ENCODE data around the gene BTRC.

Gene BTRC

DNA sequence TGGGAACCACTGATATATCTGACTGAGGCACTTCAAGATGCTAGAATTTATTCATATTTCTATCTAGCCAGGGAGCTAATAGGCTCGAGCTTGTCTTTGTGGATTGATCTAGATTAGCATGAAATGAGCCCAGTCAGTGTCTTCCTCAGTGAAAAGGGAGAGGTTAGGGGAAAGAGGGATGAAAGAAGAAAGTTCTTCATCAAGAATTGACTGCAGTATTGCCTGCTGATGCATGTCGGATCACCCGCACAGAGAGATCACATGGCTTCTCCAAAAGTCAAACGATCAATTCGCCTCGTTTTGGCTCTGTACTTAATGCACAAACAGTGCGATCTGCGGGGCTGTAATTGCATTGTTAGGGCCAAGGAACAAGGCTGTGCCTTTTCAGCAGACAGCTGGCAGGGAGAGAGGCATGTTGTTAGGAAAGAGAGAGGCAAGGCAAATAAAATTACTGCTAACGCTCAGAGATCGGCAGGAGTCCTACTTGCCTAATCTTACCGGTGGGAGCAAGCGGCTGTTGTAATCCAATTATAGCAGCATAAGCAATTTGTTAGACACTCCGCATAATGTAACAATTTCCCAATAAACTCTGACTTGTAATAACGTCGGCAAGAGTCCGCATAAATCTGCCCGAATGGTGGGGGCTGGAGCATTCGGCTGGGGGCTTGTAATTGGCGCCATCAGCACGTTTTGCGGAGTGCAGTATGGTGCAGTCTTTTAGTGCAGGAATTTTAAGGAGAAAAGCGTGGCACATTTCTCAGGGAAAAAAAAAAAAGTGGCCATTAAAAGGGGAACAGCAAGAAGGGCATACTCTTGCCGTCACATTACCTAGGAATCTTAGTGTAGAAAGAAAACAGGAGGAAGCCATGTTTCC lies 132.0 kb downstream of the BTRC start:
- no peak for DNase-seq

DNA sequence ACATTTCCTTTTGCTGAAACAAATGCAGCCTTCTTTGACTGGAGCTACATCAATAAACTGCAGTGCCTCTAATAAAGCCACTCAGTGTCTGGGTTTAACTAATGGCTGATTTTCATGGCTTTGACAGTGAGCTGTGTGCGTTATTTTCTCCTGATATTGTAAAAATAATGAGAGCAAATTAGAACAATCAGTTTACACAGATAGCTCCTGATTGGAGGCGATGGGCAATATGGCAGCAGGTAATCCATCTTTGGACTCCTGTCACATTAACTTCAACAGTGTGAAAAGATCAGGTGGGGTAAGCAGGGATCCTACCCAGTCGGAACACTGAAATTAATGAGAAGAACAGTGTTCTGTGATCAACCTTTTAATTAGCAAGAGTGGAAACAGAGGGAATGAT lies 133.4 kb downstream of the BTRC start:
- no peak for DNase-seq

DNA sequence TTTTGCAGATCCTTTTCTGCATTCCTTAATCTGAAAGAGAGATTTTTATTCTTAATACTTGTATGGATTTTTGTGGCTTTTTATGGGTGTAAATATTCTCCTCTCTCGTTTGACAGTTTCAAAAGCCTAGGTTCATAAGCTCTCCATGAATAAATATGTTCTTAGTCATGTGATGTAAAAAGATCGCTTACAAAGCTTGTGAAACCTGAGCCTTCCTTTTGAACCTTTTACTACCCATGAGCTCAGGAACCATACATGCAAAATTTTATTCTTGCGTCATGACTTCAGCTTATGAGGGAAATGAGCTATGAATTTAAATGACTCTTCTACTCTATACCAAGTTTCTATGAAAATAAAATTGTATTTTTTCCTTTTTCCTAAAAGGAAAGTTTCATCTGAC lies 135.4 kb downstream of the BTRC start:
- DNase-seq, result no peak

DNA sequence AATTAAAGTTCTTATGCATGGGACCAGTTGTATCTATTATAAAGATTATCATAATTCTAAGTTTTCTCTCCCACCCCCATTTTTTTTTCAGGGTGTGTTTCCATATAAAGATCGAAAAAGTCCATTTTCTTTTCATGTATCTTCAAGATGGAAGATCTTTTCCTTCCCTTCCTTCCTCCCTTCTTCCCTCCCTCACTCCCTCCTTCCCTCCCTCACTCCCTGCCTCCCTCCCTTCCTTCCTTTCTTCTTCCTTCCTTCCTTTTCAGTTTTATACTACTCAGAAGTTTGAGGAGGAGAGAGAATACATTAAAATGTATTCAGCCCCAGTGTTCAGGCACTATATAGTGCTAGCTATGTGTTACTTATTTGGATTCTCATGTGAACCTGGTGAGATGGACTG lies 136.1 kb downstream of the BTRC start:
- no peak for DNase-seq

DNA sequence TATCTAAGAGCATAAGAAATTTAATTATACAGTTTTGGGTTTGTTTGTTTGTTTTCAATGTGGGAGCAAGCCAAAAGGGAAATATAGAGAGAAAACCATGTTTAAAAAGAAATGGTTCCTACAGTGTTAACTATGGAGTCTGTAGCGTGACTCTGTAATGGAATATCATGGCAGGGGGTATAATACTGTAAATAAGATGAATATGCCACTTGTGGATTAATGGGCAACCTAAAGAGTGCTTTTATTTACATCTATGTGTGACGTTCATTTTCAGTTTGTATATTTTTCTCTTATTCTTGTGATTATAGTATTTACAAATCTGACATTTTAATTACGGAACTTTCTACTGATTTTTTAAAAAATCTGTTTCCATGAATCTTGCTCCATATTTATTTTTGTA lies 138.2 kb downstream of the BTRC start:
- no peak for DNase-seq

DNA sequence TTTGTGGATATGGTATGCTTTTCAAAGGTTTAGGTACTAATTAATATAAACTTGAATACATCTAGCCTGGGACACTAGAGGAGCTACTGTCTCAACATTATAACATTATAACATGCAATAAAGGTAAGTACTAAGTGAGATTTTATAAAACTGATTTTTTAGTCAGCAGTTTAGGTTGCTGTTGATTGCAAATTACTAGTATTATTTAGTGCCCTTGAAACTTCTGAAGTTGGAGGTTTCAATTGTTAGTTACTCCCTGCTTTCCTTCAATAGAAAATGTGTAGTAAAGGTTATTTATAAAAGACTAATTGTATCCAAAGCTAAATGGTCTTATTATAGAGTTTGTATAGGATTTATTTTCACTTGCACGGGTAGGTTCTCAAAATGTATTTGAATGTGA lies 138.8 kb downstream of the BTRC start:
- no peak for DNase-seq

DNA sequence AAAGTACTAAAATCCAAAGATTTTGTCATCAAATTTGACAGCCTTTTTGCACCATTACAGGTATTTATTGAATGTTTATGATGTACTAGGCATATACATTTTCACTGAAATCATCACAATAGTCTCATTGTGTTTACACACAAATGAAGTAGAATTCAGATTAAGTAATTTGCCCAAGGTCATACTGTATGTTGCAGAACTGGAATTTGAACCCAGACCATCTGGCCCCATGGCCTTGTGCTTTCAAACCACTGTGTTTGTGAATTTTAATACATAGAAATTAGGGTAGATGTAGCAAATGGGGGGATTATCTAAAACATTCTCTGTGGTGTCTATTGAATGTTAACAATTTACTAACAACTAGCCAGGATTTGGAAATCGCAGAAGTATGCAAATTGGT lies 139.3 kb downstream of the BTRC start:
- DNase-seq, result no peak

DNA sequence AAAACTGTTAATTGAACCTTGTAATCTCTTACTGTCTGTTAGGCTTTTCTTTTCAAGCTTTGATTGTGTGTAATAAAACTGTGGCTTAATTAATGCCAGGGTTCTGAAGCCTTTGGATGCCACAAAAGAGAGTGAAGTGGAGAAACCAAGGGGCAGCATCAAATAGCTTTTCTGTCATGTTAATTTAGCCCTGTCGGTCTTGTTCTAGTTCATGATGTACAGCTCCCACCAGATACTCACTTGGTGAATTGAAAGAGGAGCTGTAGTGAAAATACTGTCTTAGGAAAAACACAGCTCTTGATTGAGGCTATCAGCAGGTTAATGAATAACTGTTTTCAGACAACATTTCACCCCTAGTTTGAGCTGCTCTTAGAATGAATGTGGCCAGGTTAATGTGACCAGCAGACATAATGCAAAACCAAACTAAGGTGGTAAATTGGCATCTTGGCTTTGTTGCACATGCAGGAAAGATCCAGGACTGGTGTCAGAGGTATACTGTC lies 139.9 kb downstream of the BTRC start:
- no peak for DNase-seq

DNA sequence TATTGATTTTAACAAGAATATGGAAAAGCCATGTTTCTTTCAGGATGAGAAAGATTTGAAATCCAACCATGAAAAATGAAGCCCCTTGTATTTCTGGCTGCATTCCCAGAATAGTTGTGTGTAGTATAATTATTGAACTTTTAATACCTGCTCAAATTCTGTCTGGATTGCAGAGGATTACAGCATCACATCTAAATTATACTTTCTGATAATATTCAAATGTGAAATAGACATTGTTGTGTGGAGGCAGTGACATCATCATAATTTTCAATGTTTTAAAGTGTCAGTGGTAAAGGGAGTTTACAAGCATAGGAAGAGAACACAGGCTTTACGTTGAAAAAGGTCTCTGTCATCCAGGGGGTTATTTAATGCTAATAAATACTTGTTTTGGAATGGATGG lies 140.7 kb downstream of the BTRC start:
- no peak for DNase-seq

DNA sequence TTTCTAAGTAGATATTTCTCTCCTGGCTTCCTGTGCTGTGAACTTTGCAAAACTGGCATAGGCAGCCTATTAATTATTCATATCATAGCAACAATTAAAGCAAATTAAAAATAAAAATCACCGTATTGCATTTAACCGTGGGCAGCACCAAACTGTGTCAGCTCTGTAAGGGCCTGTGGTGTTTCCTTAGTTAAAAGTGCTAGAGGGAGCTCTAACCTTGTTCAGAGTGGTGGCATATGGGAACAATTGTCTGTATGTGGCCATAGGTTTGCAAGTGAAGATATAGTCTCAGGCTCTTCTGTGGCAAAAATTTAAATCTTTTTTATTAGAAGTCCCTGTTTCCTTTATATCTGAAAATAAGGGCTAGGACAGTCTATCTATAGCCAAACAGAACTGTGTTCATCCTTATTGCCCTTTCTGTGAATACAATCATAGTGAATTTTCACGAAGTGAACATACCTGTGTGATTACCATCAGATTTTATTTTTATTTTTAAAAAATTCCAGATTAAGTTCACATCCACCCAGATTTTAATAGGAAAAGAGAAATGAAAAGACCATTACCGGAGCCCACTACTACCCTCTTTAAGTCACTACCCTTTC lies 141.5 kb downstream of the BTRC start:
- no peak for DNase-seq

DNA sequence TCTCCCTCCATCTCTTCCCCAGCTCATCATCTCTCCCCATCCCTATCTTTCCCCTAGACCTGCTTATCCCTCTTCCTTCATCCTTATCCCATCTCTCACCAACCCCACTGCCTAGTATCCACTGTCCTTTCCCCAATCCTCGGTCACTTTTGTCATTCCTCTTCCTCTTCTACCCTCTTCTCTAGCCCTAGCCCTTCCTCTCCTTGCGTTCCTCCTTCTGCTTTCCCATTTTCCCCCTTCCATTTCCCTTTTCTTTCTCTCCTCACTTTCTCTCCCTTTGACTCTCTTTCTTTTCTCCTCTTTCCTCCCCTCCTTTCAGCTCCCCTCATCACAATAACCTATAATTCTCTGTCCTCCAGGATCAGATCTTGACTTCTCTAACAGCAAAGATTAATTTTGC lies 150.5 kb downstream of the BTRC start:
- DNase-seq, result no peak

DNA sequence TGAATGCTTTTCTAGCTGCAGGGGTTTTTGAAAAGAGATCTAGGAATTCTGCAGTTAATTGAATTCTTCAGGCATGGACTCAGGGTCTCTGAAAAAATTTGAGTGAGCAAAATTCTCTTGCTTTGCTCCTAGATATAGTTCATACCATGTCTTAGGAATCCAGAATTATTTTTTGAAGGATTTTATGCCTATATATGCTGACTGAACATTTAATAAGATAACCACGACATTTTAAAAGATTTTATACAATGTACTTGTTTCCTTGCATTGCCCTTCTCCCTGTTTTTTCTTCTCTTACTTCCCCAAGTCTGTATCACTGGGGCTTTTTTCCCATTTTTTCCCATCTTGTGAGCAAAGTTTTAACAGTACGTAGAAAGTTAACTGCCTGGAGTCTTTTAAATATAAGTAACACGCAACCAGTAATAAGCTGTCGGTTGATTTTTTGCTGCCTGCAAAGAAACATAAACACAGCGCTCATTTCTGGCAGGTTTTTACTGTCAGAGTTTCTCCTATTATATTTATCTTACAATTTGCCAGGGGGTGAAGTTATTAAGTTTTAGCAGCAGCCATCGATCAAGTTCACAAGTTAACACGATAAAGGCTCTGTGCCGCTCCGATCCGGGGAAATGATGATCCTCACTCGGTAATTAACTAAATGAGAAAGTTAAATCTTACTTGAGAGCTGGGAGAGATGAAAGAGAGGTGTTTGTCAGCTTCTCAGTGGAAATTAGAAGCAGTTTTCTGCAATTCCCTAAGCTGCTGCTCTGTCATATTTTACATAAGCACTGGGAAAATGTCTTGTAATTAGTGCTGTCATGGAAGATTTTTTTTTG lies 153.1 kb downstream of the BTRC start:
- DNase-seq, result no peak

DNA sequence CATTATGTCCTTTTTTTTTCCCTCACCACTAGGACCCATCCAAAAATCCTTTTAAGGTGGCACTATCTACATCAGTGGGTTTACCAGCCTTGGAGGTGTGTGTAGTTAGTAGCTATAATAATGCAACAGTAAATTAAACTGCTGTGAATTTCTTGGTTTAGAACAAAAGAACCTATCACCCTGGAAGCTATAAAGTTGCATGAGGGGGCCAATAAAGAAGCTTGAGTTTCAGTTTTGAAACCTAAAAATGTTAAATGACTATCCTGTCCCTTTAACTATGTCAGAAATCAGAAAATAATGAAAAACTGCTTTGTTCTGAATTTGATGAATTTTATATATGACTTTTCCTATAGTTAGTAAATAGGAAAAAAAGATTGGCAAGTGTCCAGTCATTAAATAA lies 153.9 kb downstream of the BTRC start:
- no peak for DNase-seq

DNA sequence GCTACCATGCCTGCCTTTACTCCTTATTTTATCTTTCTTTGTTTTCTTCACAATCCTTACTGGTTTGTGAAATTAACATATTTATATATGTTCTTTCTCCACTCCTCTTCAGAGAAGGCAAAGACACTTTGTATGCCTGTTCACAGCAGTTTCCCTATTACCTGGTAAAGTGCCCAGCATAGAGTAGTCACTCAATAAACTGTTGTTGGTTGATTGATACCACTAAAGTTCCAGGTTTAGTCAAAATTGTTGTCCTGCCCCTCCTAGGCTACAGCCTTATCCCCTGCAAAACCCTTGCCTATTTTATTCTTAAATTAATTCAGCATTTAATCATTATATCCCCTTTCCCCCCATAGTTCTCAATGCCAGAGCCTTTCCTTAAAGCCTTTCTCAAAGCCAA lies 158.0 kb downstream of the BTRC start:
- no peak for DNase-seq

DNA sequence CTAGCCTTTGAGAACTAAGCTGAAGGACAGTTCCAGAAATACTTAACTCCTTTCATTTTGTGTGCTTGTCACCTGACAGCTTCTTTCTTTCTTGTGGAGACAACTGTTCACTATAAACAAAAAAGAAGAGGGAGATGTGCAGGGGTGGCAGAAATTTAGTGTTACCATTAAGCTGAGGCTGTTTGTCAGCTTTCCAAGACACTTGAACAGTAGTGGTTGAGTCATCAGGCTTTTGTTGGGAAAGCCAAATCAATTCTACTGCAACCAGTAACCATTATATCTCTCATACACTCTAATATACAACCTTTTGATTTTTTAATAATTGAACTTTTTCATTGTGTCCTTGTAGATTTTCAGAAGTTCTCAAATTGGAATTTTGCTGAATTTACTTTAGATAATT lies 158.8 kb downstream of the BTRC start:
- no peak for DNase-seq

DNA sequence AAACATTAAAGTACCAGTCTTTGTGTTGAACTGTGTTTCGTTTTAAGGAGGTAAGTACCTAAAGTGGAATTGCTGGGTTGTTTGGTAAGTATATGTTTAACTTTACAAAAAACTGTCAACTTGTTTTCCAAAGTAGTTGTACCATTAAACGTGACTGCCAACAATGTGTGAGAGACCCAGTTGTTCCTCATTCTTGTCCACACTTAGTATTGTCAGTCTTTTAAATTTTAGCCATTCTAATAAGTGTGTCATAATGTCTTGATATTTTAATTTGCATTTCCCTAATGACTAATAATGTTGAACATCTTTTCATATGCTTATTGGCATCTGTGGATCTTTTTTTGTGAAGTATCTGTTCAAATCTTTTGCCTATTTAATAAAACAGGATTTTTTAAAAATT lies 159.8 kb downstream of the BTRC start:
- no peak for DNase-seq

DNA sequence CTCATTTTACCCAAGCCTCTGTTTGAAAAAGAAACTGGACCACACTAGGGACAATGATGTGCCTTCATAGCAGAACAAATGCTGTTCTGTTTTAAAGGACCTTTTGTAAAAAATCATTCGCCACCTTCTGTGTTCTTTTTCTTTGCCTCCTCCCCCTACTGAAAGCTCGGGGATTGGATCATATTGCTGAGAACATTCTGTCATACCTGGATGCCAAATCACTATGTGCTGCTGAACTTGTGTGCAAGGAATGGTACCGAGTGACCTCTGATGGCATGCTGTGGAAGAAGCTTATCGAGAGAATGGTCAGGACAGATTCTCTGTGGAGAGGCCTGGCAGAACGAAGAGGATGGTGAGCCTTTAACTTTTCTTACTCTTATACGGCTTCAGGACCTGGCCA lies 171.9 kb downstream of the BTRC start:
- no peak for DNase-seq

DNA sequence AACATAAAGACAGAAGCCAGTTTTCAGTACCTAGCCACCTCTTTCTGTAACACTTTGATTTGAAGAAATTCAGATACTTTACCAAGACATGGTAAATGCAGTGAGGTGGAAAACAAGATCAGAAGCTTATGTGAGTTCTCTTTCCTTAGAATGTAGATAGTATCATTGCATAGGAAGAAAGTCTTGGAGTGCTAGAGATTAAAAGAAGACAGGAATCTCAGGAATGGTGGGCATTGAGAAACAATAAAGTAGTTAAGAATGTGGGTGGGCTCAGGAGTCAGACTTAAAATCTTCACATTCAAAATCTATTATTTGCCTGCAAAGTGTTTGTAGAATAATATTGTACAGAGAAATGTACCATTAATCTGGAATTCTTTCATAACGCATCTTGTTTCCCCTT lies 175.2 kb downstream of the BTRC start:
- DNase-seq, result no peak

DNA sequence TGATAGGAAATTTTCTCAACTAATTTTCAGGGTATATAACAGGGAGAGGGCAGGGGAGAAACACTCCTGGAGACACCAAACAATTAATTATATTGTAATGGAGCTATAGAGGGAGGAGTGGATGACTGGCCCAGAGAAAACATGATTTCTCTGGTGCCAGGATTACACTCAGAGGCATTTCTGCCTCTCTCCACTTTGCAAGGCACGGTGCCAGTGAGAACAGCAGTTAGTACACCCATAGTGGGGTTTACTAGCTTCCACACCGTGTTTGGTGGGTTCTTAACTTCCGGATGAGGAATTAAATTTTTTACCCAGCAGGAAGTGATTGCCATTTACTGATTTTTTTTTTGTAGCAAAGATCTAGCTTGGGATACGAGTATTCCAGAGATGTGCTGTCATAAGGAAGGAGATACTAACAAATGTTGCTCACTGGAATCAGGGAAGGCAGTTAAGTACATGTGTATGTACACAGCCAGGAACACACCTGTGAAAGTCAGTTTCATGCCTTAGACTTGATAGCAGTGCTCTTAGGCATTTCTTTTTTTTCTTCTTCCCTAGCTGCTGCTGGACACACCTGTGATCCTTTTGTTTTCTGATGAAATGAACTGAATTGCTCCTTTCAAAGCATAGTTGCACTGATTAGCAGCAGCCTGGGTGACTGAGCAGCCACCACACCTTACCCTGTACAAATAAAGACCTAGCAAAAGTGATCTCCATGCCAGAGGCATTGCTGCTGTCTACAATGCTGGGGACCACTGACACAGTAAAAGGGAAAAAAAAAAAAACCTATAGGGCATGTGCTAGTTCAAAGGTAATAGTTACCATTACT lies 176.0 kb downstream of the BTRC start:
- DNase-seq, result no peak

DNA sequence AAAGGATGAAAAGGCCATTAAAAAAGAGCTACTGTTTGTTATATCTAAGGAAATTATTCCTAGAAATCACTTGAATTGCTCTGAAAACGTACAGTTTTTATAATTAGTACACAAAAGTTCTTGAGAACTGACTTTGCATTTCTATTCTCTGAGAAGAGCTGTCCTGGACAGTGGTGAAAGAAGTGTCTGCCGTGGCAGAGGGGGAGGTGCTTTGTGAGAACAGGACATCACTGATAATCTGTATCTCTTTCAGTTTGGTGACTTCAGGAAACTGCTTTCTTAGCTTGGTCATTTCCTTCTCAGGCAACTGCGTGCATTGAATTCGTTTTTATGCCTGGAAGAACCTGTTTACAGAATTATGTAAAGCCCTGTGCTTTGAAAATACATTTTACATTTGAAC lies 182.0 kb downstream of the BTRC start:
- DNase-seq, result no peak

DNA sequence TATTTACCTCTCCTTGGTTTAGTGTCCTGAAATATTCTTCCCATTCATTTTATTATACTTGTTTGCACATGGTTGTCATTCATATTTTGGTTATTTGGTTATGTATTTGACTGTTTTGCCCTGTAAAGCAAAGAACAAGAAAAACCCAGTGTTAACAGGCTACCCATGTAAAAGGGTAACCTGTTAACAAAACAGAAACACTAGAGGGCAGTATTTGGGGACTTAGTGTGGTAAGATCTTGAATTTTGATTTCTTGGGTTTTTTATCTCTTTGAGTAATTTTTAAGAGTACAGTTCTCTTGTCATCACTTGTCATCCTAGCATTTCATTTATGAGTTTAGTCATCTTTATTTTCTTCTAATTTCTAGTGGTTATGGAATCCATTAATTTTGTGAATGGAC lies 182.8 kb downstream of the BTRC start:
- DNase-seq, result peak; percentile 18

DNA sequence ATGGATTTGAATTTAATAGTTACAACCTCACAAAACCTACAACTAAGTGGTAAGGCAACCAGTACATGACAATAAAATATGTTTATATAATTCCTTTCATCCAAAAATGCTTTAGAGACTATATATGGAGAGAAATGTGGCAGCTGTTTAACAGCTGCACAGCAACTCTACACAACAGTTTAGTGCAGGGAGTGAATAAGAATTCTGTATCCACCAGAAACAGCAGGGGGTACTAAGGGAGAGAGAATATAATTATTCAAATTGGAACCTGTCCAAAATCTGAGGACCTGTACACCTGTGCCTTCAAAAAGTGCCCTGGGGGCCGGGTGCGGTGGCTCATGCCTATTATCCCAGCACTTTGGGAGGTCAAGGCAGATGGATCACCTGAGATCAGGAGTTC lies 184.5 kb downstream of the BTRC start:
- no peak for DNase-seq

DNA sequence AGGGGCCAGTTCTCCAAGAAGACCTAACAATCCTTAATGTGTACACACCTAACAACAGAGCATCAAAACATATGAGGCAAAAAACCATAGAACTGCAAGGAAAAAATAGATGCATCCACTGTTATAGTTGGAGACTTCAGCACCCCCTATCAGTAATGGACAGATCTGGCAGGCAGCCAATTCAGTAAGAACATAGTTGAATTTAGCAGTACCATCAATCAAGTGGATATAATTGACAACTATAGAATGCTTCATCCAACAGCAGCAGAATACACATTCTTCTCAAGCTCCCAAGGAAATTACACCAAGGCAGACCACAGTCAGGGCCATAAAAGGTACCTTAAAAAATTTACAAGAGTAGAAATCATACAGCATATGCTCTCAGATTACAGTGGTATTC lies 191.9 kb downstream of the BTRC start:
- DNase-seq, result no peak
